GM12878 (cell line): Measurements from ENCODE around the gene CRYGS. TPM values are rescaled to one million over a fixed set of nuclear protein-coding genes. Genes with fewer than 3 reads are reported as not detected.

Experiments
- ATAC-seq: fragments of 200-7000 bp; cut with Tn5 transposase; 3 replicates; pipeline ENCODE4 v1.9.1; 2020; ENCODE audit warnings: mild to moderate bottlenecking, moderate library complexity
- BruUV-seq: library from RNA; stranded (reverse); fragments of 400-500 nt; replicated peaks from 2 replicates; lab custom pipeline; 2021; lab: Mats Ljungman, UMichigan
- CTCF ChIA-PET: fragments of 300-600 bp; sonication (Branson Sonifier 250); formaldehyde crosslinking; extraction: SDS; loops from one replicate; lab custom pipeline; 2021; ENCODE audit warnings: inconsistent platforms; lab: Yijun Ruan, JAX
- POLR2A ChIA-PET: fragments of 350-600 bp; formaldehyde crosslinking; extraction: SDS; loops from one replicate; lab custom pipeline; 2021; ENCODE audit warnings: inconsistent platforms; lab: Charles Lee
- RAD21 ChIA-PET: fragments of 300-600 bp; sonication (Branson Sonifier 250); formaldehyde crosslinking; loops from one replicate; lab custom pipeline; 2023; ENCODE audit warnings: antibody characterized with exemption; ENCODE audit not compliant: unreplicated experiment; lab: Charles Lee
- SMC1A ChIA-PET: fragments of 300-600 bp; sonication (Branson Sonifier 250); formaldehyde crosslinking; loops from one replicate; lab custom pipeline; 2023; ENCODE audit not compliant: unreplicated experiment, uncharacterized antibody; lab: Charles Lee
- DNase-seq: peaks from one replicate; pipeline ENCODE4 v3.0.0-alpha.2; 2011; ENCODE audit warnings: low read depth, low spot score
- FAIRE-seq: peaks from 3 replicates; lab custom pipeline; 2011; peaks lifted over from hg19 to GRCh38; lab: Jason Lieb, UNC
- H2AFZ ChIP-seq: 2 replicates; pipeline ENCODE4 v1.6.0; 2011; ENCODE audit warnings: low read depth, low read length, control low read depth; ENCODE audit not compliant: control insufficient read depth
- H3K27ac ChIP-seq: 2 replicates; pipeline ENCODE4 v1.5.1; 2011; ENCODE audit warnings: control low read depth; ENCODE audit not compliant: control insufficient read depth, insufficient read depth
- H3K27me3 ChIP-seq, 2 experiments: replicated peaks in 1 of 2; 2 replicates each; pipeline versions ENCODE4 v1.6.0 to v1.6.1; 2011; ENCODE audit warnings: low read length in 1 of 2; ENCODE audit not compliant: control insufficient read depth in 2 of 2, insufficient read depth in 2 of 2
- H3K36me3 ChIP-seq, 2 experiments: 2 replicates each; pipeline ENCODE4 v1.5.1; 2011; ENCODE audit warnings: low read length in 1 of 2; ENCODE audit not compliant: control insufficient read depth in 2 of 2, insufficient read depth in 2 of 2
- H3K4me1 ChIP-seq: 2 replicates; pipeline ENCODE4 v1.6.1; 2011; ENCODE audit warnings: mild to moderate bottlenecking, low read length, moderate library complexity, mixed read lengths; ENCODE audit not compliant: control insufficient read depth, insufficient read depth
- H3K4me2 ChIP-seq: 2 replicates; pipeline ENCODE4 v1.6.0; 2011; ENCODE audit warnings: control low read depth; ENCODE audit not compliant: control insufficient read depth, insufficient read depth
- H3K4me3 ChIP-seq: fragments of 200-600 bp; sonication (generic); 2 replicates; pipeline ENCODE4 v1.5.1; 2016
- H3K79me2 ChIP-seq: 2 replicates; pipeline ENCODE4 v1.6.0; 2011; ENCODE audit warnings: low read length; ENCODE audit not compliant: control insufficient read depth, insufficient read depth
- H3K9ac ChIP-seq: 2 replicates; pipeline ENCODE4 v1.8.0; 2011; ENCODE audit warnings: low read length, control low read depth, mixed read lengths; ENCODE audit not compliant: control insufficient read depth, insufficient read depth
- H3K9me3 ChIP-seq: replicated peaks from 3 replicates; pipeline ENCODE4 v1.5.1; 2011; ENCODE audit warnings: mild to moderate bottlenecking, low read length; ENCODE audit not compliant: control insufficient read depth, insufficient read depth
- H4K20me1 ChIP-seq: 2 replicates; pipeline ENCODE4 v1.6.0; 2011; ENCODE audit not compliant: control insufficient read depth, insufficient read depth
- BACH1 ChIP-seq: fragments of 450-650 bp; IDR thresholded peaks from 2 replicates; pipeline ENCODE4 v1.6.1; 2017; ENCODE audit warnings: mild to moderate bottlenecking, borderline replicate concordance
- CBFB ChIP-seq: IDR thresholded peaks from 2 replicates; pipeline ENCODE4 v1.6.1; 2016; ENCODE audit warnings: antibody characterized with exemption, low read depth
- DPF2 ChIP-seq: fragments of 450-650 bp; IDR thresholded peaks from 2 replicates; pipeline ENCODE4 v1.6.1; 2017; ENCODE audit warnings: mild to moderate bottlenecking
- EGR1 ChIP-seq, 2 experiments: IDR thresholded peaks; 1 replicate in 1 of 2; 2 replicates in 1 of 2; pipeline ENCODE4 v1.6.1; 2011 to 2012; ENCODE audit warnings: low read depth in 2 of 2, low read length in 2 of 2, borderline replicate concordance in 1 of 2, mild to moderate bottlenecking in 1 of 2, moderate library complexity in 1 of 2
- FOS ChIP-seq: IDR thresholded peaks from 3 replicates; pipeline ENCODE4 v1.6.1; 2011; ENCODE audit warnings: borderline replicate concordance; ENCODE audit not compliant: insufficient read length; ENCODE audit errors: extremely low read depth
- HDAC2 ChIP-seq: fragments of 200-600 bp; sonication (generic); IDR thresholded peaks from 2 replicates; pipeline ENCODE4 v1.6.1; 2017
- KLF5 ChIP-seq: fragments of 450-650 bp; IDR thresholded peaks from 2 replicates; pipeline ENCODE4 v1.6.1; 2014; ENCODE audit warnings: mild to moderate bottlenecking; ENCODE audit not compliant: partially characterized antibody
- MXI1 ChIP-seq: fragments of 150-350 bp; IDR thresholded peaks from 2 replicates; pipeline ENCODE4 v1.6.1; 2011; ENCODE audit warnings: low read depth, mild to moderate bottlenecking, inconsistent platforms, low read length, improper control_type of control experiment
- NR2C2 ChIP-seq: IDR thresholded peaks from 2 replicates; pipeline ENCODE4 v1.6.1; 2011; ENCODE audit warnings: borderline replicate concordance, low read depth; ENCODE audit not compliant: control insufficient read depth, insufficient read length
- POU2F2 ChIP-seq: IDR thresholded peaks from 3 replicates; pipeline ENCODE4 v1.6.1; 2011; ENCODE audit warnings: low read depth, mild to moderate bottlenecking, low read length, borderline replicate concordance
- RAD21 ChIP-seq: IDR thresholded peaks from 2 replicates; pipeline ENCODE4 v1.6.1; 2011; ENCODE audit warnings: mild to moderate bottlenecking, low read depth, low read length, moderate library complexity; ENCODE audit not compliant: insufficient read depth
- SIN3A ChIP-seq: IDR thresholded peaks from 2 replicates; pipeline ENCODE4 v1.6.1; 2012; ENCODE audit warnings: low read depth, low read length, improper control_type of control experiment
- SMAD1 ChIP-seq: fragments of 450-650 bp; IDR thresholded peaks from 2 replicates; pipeline ENCODE4 v1.6.1; 2018; ENCODE audit warnings: mild to moderate bottlenecking, low read depth; ENCODE audit not compliant: partially characterized antibody
- SPI1 ChIP-seq: IDR thresholded peaks from 2 replicates; pipeline ENCODE4 v1.6.1; 2011; ENCODE audit warnings: low read depth, mild to moderate bottlenecking, low read length, moderate library complexity, borderline replicate concordance; ENCODE audit not compliant: insufficient read depth
- SREBF2 ChIP-seq: IDR thresholded peaks from 2 replicates; pipeline ENCODE4 v1.6.1; 2012; ENCODE audit warnings: mild to moderate bottlenecking, low read length
- SRF ChIP-seq, 2 experiments: IDR thresholded peaks; 2 replicates each; pipeline ENCODE4 v1.6.1; 2011; ENCODE audit warnings: low read depth in 2 of 2, low read length in 2 of 2, mild to moderate bottlenecking in 1 of 2, moderate library complexity in 1 of 2
- SUPT20H ChIP-seq: IDR thresholded peaks from 2 replicates; pipeline ENCODE4 v1.6.1; 2011; ENCODE audit warnings: low read depth, mild to moderate bottlenecking, low read length, moderate library complexity, borderline replicate concordance; ENCODE audit not compliant: control insufficient read depth
- TCF12 ChIP-seq: IDR thresholded peaks from 2 replicates; pipeline ENCODE4 v1.6.1; 2011; ENCODE audit warnings: low read depth, mild to moderate bottlenecking, low read length
- WGBS: methylation state at CpG from one replicate; pipeline ENCODE4 v1.1.6; 2016; ENCODE audit warnings: low lambda C conversion rate; ENCODE audit not compliant: insufficient replicate concordance, insufficient coverage; ENCODE audit errors: missing lambda C conversion rate; 5-methylcytosine and 5-hydroxymethylcytosine counted together
- in situ Hi-C: fragments of 300-500 bp; cut with MboI; formaldehyde crosslinking; loops from 9 replicates; pipeline ENCODE4 v1.14.3; 2018; ENCODE audit warnings: mixed read lengths
- intact Hi-C: fragments of 100-400 bp; cut with micrococcal nuclease; formaldehyde crosslinking; loops from one replicate; pipeline ENCODE4 v1.14.2; 2022; ENCODE audit not compliant: unreplicated experiment
- polyA plus RNA-seq, 11 experiments: library from polyadenylated mRNA; depleted of rRNA in 4 of 11; unstranded in 6 of 11; stranded (reverse) in 5 of 11; fragments of >200 nt; fragmentation: Nextera tagmentation in 4 of 11; fragmentation: Illumina TruSeq in 1 of 11; extraction: Ambion mirVana in 4 of 11; extraction: Trizol in 1 of 11; gene quantifications; 1 replicate in 1 of 11; 2 replicates in 10 of 11; pipeline versions ENCODE4 v1.2.1 to v1.2.3, GENCODE V29; 2011 to 2016; ENCODE audit warnings: inconsistent platforms in 2 of 11, missing spikeins in 2 of 11, low read depth in 1 of 11
- total RNA-seq, 4 experiments: library from RNA; depleted of rRNA in 3 of 4; stranded (reverse); fragments of >200 nt in 3 of 4; fragmentation: Illumina TruSeq in 1 of 4; extraction: Trizol in 1 of 4; gene quantifications; 2 replicates each; pipeline versions ENCODE4 v1.2.1 to v1.2.3, GENCODE V29; 2013 to 2021
- TF ChIP-seq, protein P1 (sequence below): fragments of 450-650 bp; IDR thresholded peaks from 2 replicates; pipeline ENCODE4 v1.6.1; 2016; ENCODE audit warnings: mild to moderate bottlenecking

CRYGS gene
- total and polyA plus RNA-seq, 10 of the 15 experiments (the other 5 are each of a cell fraction or from before 2014, with no cell fraction given): 1.1 to 6.0 (median 2.5) TPM

DNA sequence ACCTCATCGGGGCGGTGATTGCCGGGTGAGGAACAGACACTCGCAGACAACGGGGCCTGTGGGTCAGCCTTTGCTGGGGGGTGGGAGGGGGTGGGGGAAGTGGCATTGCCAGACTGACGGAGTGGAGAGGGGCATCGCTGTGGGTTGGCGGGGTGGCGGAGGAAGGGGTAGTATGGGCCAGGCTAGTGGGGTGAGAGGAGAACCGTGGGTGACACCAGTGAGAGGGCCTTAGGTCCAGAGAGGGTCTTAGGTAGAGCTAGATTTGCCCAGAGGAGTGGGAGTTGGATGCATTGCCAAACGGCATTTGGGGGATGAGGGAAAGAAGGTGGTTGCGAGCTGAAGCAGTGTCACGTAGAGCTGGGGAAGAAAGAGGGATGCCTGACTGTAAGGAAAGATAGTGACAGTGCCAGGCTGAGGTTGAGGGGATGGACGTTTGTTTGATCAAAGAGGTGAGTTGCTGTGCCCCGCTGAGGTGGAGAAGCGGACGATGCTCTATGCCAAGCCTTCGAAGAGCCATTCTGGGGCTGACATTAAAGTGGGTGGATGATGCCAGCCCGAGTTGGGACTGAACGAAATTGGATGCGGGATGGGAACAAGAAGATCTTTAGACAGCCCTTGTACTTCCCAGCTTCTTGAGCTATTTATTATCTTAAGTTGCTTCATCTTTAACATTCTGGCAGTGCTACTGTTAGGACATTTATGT is 26.9 kb upstream of the CRYGS start:
- TF ChIP-seq SRF (IDR thresholded peaks at IDR 0.05; ENCODE audit: low read depth in 2 of 2, low read length in 2 of 2): no peak
- no peak for TF ChIP-seq DPF2
- TF ChIP-seq POU2F2: no peak
- TF ChIP-seq, protein P1, sequence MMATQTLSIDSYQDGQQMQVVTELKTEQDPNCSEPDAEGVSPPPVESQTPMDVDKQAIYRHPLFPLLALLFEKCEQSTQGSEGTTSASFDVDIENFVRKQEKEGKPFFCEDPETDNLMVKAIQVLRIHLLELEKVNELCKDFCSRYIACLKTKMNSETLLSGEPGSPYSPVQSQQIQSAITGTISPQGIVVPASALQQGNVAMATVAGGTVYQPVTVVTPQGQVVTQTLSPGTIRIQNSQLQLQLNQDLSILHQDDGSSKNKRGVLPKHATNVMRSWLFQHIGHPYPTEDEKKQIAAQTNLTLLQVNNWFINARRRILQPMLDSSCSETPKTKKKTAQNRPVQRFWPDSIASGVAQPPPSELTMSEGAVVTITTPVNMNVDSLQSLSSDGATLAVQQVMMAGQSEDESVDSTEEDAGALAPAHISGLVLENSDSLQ: no peak
- TF ChIP-seq HDAC2: no peak
- no peak for TF ChIP-seq TCF12
- TF ChIP-seq SPI1: no peak
- no peak for TF ChIP-seq BACH1
- no peak for TF ChIP-seq KLF5
- no peak for TF ChIP-seq RAD21
- TF ChIP-seq NR2C2: no peak
- TF ChIP-seq SREBF2: no peak
- TF ChIP-seq SUPT20H: no peak
- TF ChIP-seq SMAD1: no peak
- no peak for TF ChIP-seq SIN3A
- no peak for TF ChIP-seq MXI1
- no peak for TF ChIP-seq CBFB
- TF ChIP-seq EGR1 (IDR thresholded peaks at IDR 0.05; ENCODE audit: borderline replicate concordance in 1 of 2, low read depth in 2 of 2, low read length in 2 of 2): no peak
- no peak for TF ChIP-seq FOS
- BruUV-seq: TSS peak; percentile 60
- ChIA-PET SMC1A (interaction anchor here (0.7 to 2.5 kb wide), 7 partner anchors 10 to 235 kb away, joined by 3 to 11 read pairs (median 4); partner anchors contain the start of gene RFC4), CTCF (interaction anchor here (1.2 to 3.6 kb wide), 11 partner anchors 31 to 594 kb away, joined by 3 to 19 read pairs (median 6); no protein-coding TSS in a partner anchor), POLR2A (interaction anchor here (1.0 to 2.9 kb wide), 9 partner anchors 16 to 628 kb away, joined by 3 to 20 read pairs (median 4); partner anchors contain the start of genes EIF4A2 and RFC4), RAD21 (interaction anchor here (0.8 to 2.5 kb wide), 7 partner anchors 30 to 589 kb away, joined by 3 to 21 read pairs (median 4); partner anchors contain the start of gene EIF4A2)
- peak overlapping the region; percentile 85 for H3K27ac ChIP-seq
- in situ Hi-C loops (no loop called here), intact Hi-C loops (loop anchor here (2.0 to 5.0 kb wide), 2 partner anchors 212 to 634 kb away; partner anchors contain the start of genes EIF4A2 and TRA2B)
- WGBS: 0% methylated on average over 12 of the region's 21 CpGs
- no peaks in the 10 kb centered on the region for H3K27me3 ChIP-seq
- peaks cover 57% of the 10 kb centered on the region for H3K79me2 ChIP-seq
- H3K4me2 ChIP-seq: peak overlapping the region; percentile 81
- H3K9me3 ChIP-seq: no peaks in the 10 kb centered on the region
- no peak for FAIRE-seq
- H3K9ac ChIP-seq: peak overlapping the region; percentile 89
- no peak for ATAC-seq
- no peak for DNase-seq
- peaks cover 10% of the 10 kb centered on the region for H3K4me1 ChIP-seq
- peak overlapping the region; percentile 90 for H3K4me3 ChIP-seq
- no peaks in the 10 kb centered on the region for H4K20me1 ChIP-seq
- H3K36me3 ChIP-seq: peaks cover 3 to 12% of the 10 kb centered on the region in 2 experiments
- H2AFZ ChIP-seq: peak overlapping the region; percentile 84
